Stimulated activated CD4-positive, alpha-beta T cell treated with anti-CD3 and anti-CD28 coated beads, Interleukin-15, amount 100 ng/mL, for 24 hours (primary cell): ENCODE results near the gene LIN9.
"Not testable (repeated sequence)": the region's sequence is repeated elsewhere in the genome, so short reads cannot be mapped to it uniquely, and the experiment has no call there.

Source experiments
- DNase-seq: peaks from one replicate; pipeline ENCODE4 v3.0.0-alpha.2; 2020

Gene LIN9

GRCh38 chr1:226210571-226211176 is 98.3 kb downstream of the LIN9 start:
- DNase-seq = no peak

- no peak for DNase-seq
These were observed 99.5 kb downstream of the LIN9 start for GRCh38 chr1:226209307-226210059.

- DNase-seq = no peak
These were observed 101.9 kb downstream of the LIN9 start for GRCh38 chr1:226207048-226207447.

GRCh38 chr1:226204198-226204597 is 104.8 kb downstream of the LIN9 start:
- no peak for DNase-seq

GRCh38 chr1:226203655-226204054 is 105.3 kb downstream of the LIN9 start:
- no peak for DNase-seq

- no peak for DNase-seq
These were observed 105.7 kb downstream of the LIN9 start for GRCh38 chr1:226203240-226203639.

GRCh38 chr1:226202666-226203065 is 106.3 kb downstream of the LIN9 start:
- DNase-seq = not testable (repeated sequence)

- DNase-seq = no peak
These were observed 106.7 kb downstream of the LIN9 start for GRCh38 chr1:226202246-226202645.

- DNase-seq = no peak
These were observed 107.9 kb downstream of the LIN9 start for GRCh38 chr1:226201029-226201593.

- DNase-seq = no peak
These were observed 109.0 kb downstream of the LIN9 start for GRCh38 chr1:226199971-226200370.

- no peak for DNase-seq
These were observed 113.8 kb downstream of the LIN9 start for GRCh38 chr1:226195144-226195543.

- no peak for DNase-seq
These were observed 121.6 kb downstream of the LIN9 start for GRCh38 chr1:226187380-226187779.

- no peak for DNase-seq
These were observed 122.0 kb downstream of the LIN9 start for GRCh38 chr1:226187019-226187322.

GRCh38 chr1:226186124-226187018 is 122.6 kb downstream of the LIN9 start, which contains the start of gene ACBD3:
ACBD3 (minus strand) TSS chr1:226186741; CDS start chr1:226186675, 66 bp downstream.
- peak; percentile 90 for DNase-seq

- DNase-seq = no peak
These were observed 123.6 kb downstream of the LIN9 start for GRCh38 chr1:226185141-226186036.

GRCh38 chr1:226181996-226182714 is 126.8 kb downstream of the LIN9 start:
- DNase-seq = no peak
